ENCODE results near the gene SUGCT. TPM values are rescaled to one million over a fixed set of nuclear protein-coding genes. Genes with fewer than 3 reads are reported as not detected.

Gene SUGCT
- total RNA-seq, 3 donors from 2014 or later, result 2.3 to 4.5 (median 4.0) TPM

- Histone ChIP-seq H3K4me3 (no peak overlapping the region), H3K36me3 (no peaks in the 10 kb centered on the region), H3K27me3 (no peaks in the 10 kb centered on the region), H3K4me1 (no peaks in the 10 kb centered on the region), H3K27ac (no peak overlapping the region), H3K9me3 (peaks cover 0 to 3% of the 10 kb centered on the region in 2 donors)
- no peak for DNase-seq (ENCODE audit: low spot score in 2 of 2)
- TF ChIP-seq POLR2AphosphoS5 (IDR thresholded peaks at IDR 0.05) (no peak), POLR2A (IDR thresholded peaks at IDR 0.05) (no peak), CTCF (IDR thresholded peaks at IDR 0.05) (no peak)
- intact Hi-C loops (cut with DNase I; ENCODE audit: low total_unique reads), result no loop called here
These were observed 562.8 kb downstream of the SUGCT start for GRCh38 chr7:40697653-40698052.

- intact Hi-C loops (cut with DNase I; ENCODE audit: low total_unique reads), result no loop called here
- no peak for DNase-seq (ENCODE audit: low spot score in 2 of 2)
- no peaks in the 10 kb centered on the region for H3K4me1 ChIP-seq
- no peak overlapping the region for H3K4me3 ChIP-seq
- no peak overlapping the region for H3K27ac ChIP-seq
- H3K27me3 ChIP-seq, result no peaks in the 10 kb centered on the region
- no peaks in the 10 kb centered on the region for H3K36me3 ChIP-seq
- H3K9me3 ChIP-seq, result peaks cover 0 to 3% of the 10 kb centered on the region in 2 donors
- TF ChIP-seq CTCF (IDR thresholded peaks at IDR 0.05), result no peak
- TF ChIP-seq POLR2A (IDR thresholded peaks at IDR 0.05), result no peak
- TF ChIP-seq POLR2AphosphoS5 (IDR thresholded peaks at IDR 0.05), result no peak
These were observed 563.6 kb downstream of the SUGCT start for GRCh38 chr7:40698214-40698920.

- H3K36me3 ChIP-seq, result no peaks in the 10 kb centered on the region
- TF ChIP-seq POLR2AphosphoS5 (IDR thresholded peaks at IDR 0.05), result no peak
- no peak for TF ChIP-seq CTCF (IDR thresholded peaks at IDR 0.05)
- no peak for TF ChIP-seq POLR2A (IDR thresholded peaks at IDR 0.05)
- no peaks in the 10 kb centered on the region for H3K4me1 ChIP-seq
- H3K27ac ChIP-seq, result no peak overlapping the region
- H3K27me3 ChIP-seq, result no peaks in the 10 kb centered on the region
- peaks cover 0 to 3% of the 10 kb centered on the region in 2 donors for H3K9me3 ChIP-seq
- no peak for DNase-seq (ENCODE audit: low spot score in 2 of 2)
- H3K4me3 ChIP-seq, result no peak overlapping the region
- intact Hi-C loops (cut with DNase I; ENCODE audit: low total_unique reads), result no loop called here
These were observed 564.1 kb downstream of the SUGCT start for GRCh38 chr7:40698921-40699260.

- intact Hi-C loops (cut with DNase I; ENCODE audit: low total_unique reads), result no loop called here
- H3K36me3 ChIP-seq, result no peaks in the 10 kb centered on the region
- no peaks in the 10 kb centered on the region for H3K27me3 ChIP-seq
- peaks cover 0 to 3% of the 10 kb centered on the region in 2 donors for H3K9me3 ChIP-seq
- H3K27ac ChIP-seq, result peak overlapping the region; percentile 46 to 74
- peak in 1 of 2 donors; percentile 38 for DNase-seq (ENCODE audit: low spot score in 2 of 2)
- H3K4me1 ChIP-seq, result no peaks in the 10 kb centered on the region
- TF ChIP-seq POLR2AphosphoS5 (IDR thresholded peaks at IDR 0.05), result no peak
- no peak for TF ChIP-seq CTCF (IDR thresholded peaks at IDR 0.05)
- TF ChIP-seq POLR2A (IDR thresholded peaks at IDR 0.05), result no peak
- H3K4me3 ChIP-seq, result no peak overlapping the region
These were observed 566.0 kb downstream of the SUGCT start for GRCh38 chr7:40700653-40701421.
